IMR-90 (cell line): ENCODE data around the gene RPTOR. TPM values are rescaled to one million over a fixed set of nuclear protein-coding genes. Genes with fewer than 3 reads are reported as not detected.

Source experiments
- ATAC-seq: fragments of 200-7000 bp; cut with Tn5 transposase; 2 replicates; pipeline ENCODE4 v1.9.1; 2020; ENCODE audit warnings: low read depth, mild to moderate bottlenecking, moderate library complexity
- BruUV-seq: library from RNA; stranded (reverse); fragments of 400-500 nt; replicated peaks from 2 replicates; lab custom pipeline; 2021; lab: Mats Ljungman, UMichigan
- CTCF ChIA-PET: fragments of 300-600 bp; formaldehyde crosslinking; extraction: SDS; loops from one replicate; lab custom pipeline; 2021; ENCODE audit warnings: antibody characterized with exemption; lab: Yijun Ruan, JAX
- POLR2A ChIA-PET: fragments of 300-600 bp; sonication (Branson Sonifier 250); formaldehyde crosslinking; loops from one replicate; lab custom pipeline; 2022; ENCODE audit warnings: antibody characterized with exemption; ENCODE audit not compliant: unreplicated experiment; lab: Charles Lee
- DNase-seq: peaks from one replicate; pipeline ENCODE4 v3.0.0; 2013
- H2AFZ ChIP-seq: replicated peaks from 2 replicates; pipeline ENCODE3; 2013; ENCODE audit warnings: low read length, mild to moderate bottlenecking; ENCODE audit not compliant: poor library complexity
- H2AK5ac ChIP-seq: 2 replicates; pipeline ENCODE4 v1.6.1; 2013; ENCODE audit warnings: low read depth, low read length, inconsistent platforms
- H2AK9ac ChIP-seq: replicated peaks from 2 replicates; pipeline ENCODE3; 2013; ENCODE audit warnings: mild to moderate bottlenecking, low read depth, low read length, moderate library complexity; ENCODE audit not compliant: poor library complexity
- H2BK120ac ChIP-seq: 2 replicates; pipeline ENCODE4 v1.6.1; 2013; ENCODE audit warnings: low read depth, low read length, inconsistent platforms
- H2BK15ac ChIP-seq: 3 replicates; pipeline ENCODE4 v1.6.1; 2013; ENCODE audit warnings: low read depth, low read length, inconsistent platforms
- H2BK20ac ChIP-seq: 2 replicates; pipeline ENCODE4 v1.6.1; 2013; ENCODE audit warnings: low read depth, mild to moderate bottlenecking, inconsistent platforms, low read length, moderate library complexity
- H2BK5ac ChIP-seq: 2 replicates; pipeline ENCODE4 v1.6.1; 2013; ENCODE audit warnings: mild to moderate bottlenecking, low read depth, low read length, inconsistent platforms; ENCODE audit not compliant: poor library complexity, severe bottlenecking
- H3K14ac ChIP-seq: replicated peaks from 2 replicates; pipeline ENCODE4 v1.6.1; 2013; ENCODE audit warnings: low read depth, low read length, inconsistent platforms
- H3K18ac ChIP-seq: 2 replicates; pipeline ENCODE4 v1.6.1; 2013; ENCODE audit warnings: low read depth, low read length, control low read depth
- H3K23ac ChIP-seq: 2 replicates; pipeline ENCODE4 v1.6.1; 2013; ENCODE audit warnings: low read depth, low read length, inconsistent platforms
- H3K27ac ChIP-seq: 2 replicates; pipeline ENCODE4 v1.5.1; 2013; ENCODE audit warnings: mild to moderate bottlenecking, control low read depth, low read length; ENCODE audit not compliant: insufficient read depth
- H3K27me3 ChIP-seq: 2 replicates; pipeline ENCODE4 v1.6.1; 2013; ENCODE audit warnings: low read length; ENCODE audit not compliant: control insufficient read depth, insufficient read depth
- H3K36me3 ChIP-seq: 2 replicates; pipeline ENCODE4 v1.6.1; 2013; ENCODE audit warnings: low read length, mixed read lengths; ENCODE audit not compliant: control insufficient read depth, insufficient read depth
- H3K4ac ChIP-seq: 2 replicates; pipeline ENCODE4 v1.6.1; 2013; ENCODE audit warnings: low read depth, low read length, inconsistent platforms
- H3K4me1 ChIP-seq: 2 replicates; pipeline ENCODE4 v1.6.1; 2013; ENCODE audit warnings: low read length, mixed read lengths; ENCODE audit not compliant: control insufficient read depth, insufficient read depth
- H3K4me2 ChIP-seq: 2 replicates; pipeline ENCODE4 v1.6.1; 2013; ENCODE audit warnings: low read depth, mild to moderate bottlenecking, control low read depth, low read length, moderate library complexity
- H3K4me3 ChIP-seq: 2 replicates; pipeline ENCODE4 v1.5.1; 2013; ENCODE audit warnings: low read depth, mild to moderate bottlenecking, control low read depth, low read length, moderate library complexity; ENCODE audit not compliant: insufficient read depth
- H3K56ac ChIP-seq: 2 replicates; pipeline ENCODE4 v1.6.1; 2013; ENCODE audit warnings: low read length, inconsistent platforms; ENCODE audit not compliant: insufficient read depth; ENCODE audit errors: extremely low read depth
- H3K79me1 ChIP-seq, 2 experiments: 2 replicates each; pipeline ENCODE4 v1.6.1; 2013; ENCODE audit warnings: low read length in 2 of 2, inconsistent platforms in 1 of 2, low read depth in 1 of 2
- H3K9ac ChIP-seq: 2 replicates; pipeline ENCODE4 v1.6.1; 2013; ENCODE audit warnings: low read depth, low read length, control low read depth
- H3K9me1 ChIP-seq: 2 replicates; pipeline ENCODE4 v1.6.1; 2013; ENCODE audit warnings: low read length, inconsistent platforms; ENCODE audit not compliant: insufficient read depth
- H3K9me3 ChIP-seq: 2 replicates; pipeline ENCODE4 v1.6.1; 2013; ENCODE audit warnings: low read length; ENCODE audit not compliant: control insufficient read depth, insufficient read depth
- H4K20me1 ChIP-seq: 2 replicates; pipeline ENCODE4 v1.6.1; 2013; ENCODE audit warnings: low read length, inconsistent platforms; ENCODE audit not compliant: insufficient read depth
- H4K5ac ChIP-seq: 2 replicates; pipeline ENCODE4 v1.6.1; 2013; ENCODE audit warnings: mild to moderate bottlenecking, low read depth, low read length, control low read depth
- H4K8ac ChIP-seq, 2 experiments: 2 replicates each; pipeline ENCODE4 v1.6.1; 2013; ENCODE audit warnings: low read depth in 2 of 2, low read length in 2 of 2, control low read depth in 1 of 2, inconsistent platforms in 1 of 2
- H4K91ac ChIP-seq: 2 replicates; pipeline ENCODE4 v1.6.1; 2013; ENCODE audit warnings: low read depth, low read length, inconsistent platforms; ENCODE audit not compliant: insufficient read depth
- BHLHE40 ChIP-seq: fragments of 150-350 bp; IDR thresholded peaks from 2 replicates; pipeline ENCODE4 v1.6.1; 2016; ENCODE audit warnings: mild to moderate bottlenecking, low read depth, low read length
- CHD1 ChIP-seq: IDR thresholded peaks from 2 replicates; pipeline ENCODE4 v1.6.1; 2012; ENCODE audit warnings: low read depth, low read length, improper control_type of control experiment
- CTCF ChIP-seq: conservative IDR thresholded peaks from 2 replicates; pipeline ENCODE4 v1.5.1; 2012; ENCODE audit warnings: mild to moderate bottlenecking, low read depth, low read length, improper control_type of control experiment
- ELK1 ChIP-seq: fragments of 150-350 bp; IDR thresholded peaks from 2 replicates; pipeline ENCODE4 v1.6.1; 2016; ENCODE audit warnings: low read depth, mild to moderate bottlenecking, low read length, moderate library complexity, borderline replicate concordance
- FOS ChIP-seq: fragments of 150-350 bp; IDR thresholded peaks from 2 replicates; pipeline ENCODE4 v1.6.1; 2016; ENCODE audit warnings: low read depth, low read length
- MAFK ChIP-seq: IDR thresholded peaks from 2 replicates; pipeline ENCODE4 v1.6.1; 2012; ENCODE audit warnings: low read depth, low read length, improper control_type of control experiment
- MXI1 ChIP-seq: IDR thresholded peaks from 2 replicates; pipeline ENCODE4 v1.6.1; 2012; ENCODE audit warnings: low read depth, mild to moderate bottlenecking, low read length, moderate library complexity, borderline replicate concordance
- NFE2L2 ChIP-seq: fragments of 150-350 bp; IDR thresholded peaks from 2 replicates; pipeline ENCODE4 v1.6.1; 2016; ENCODE audit warnings: low read depth, mild to moderate bottlenecking, low read length
- RAD21 ChIP-seq: IDR thresholded peaks from 2 replicates; pipeline ENCODE4 v1.6.1; 2012; ENCODE audit warnings: low read length, improper control_type of control experiment
- RCOR1 ChIP-seq: IDR thresholded peaks from 2 replicates; pipeline ENCODE4 v1.6.1; 2012; ENCODE audit warnings: mild to moderate bottlenecking, low read length, improper control_type of control experiment; ENCODE audit not compliant: insufficient replicate concordance
- RFX5 ChIP-seq: IDR thresholded peaks from 2 replicates; pipeline ENCODE4 v1.8.0; 2012; ENCODE audit warnings: low read depth, mild to moderate bottlenecking, low read length, moderate library complexity
- SMC3 ChIP-seq: fragments of 150-350 bp; IDR thresholded peaks from 2 replicates; pipeline ENCODE4 v1.6.1; 2016; ENCODE audit warnings: low read depth, mild to moderate bottlenecking, antibody characterized with exemption, low read length, moderate library complexity
- USF2 ChIP-seq: fragments of 150-350 bp; IDR thresholded peaks from 2 replicates; pipeline ENCODE4 v1.6.1; 2017; ENCODE audit warnings: mild to moderate bottlenecking, antibody characterized with exemption, low read length, low read depth
- WGBS, 2 experiments: methylation state at CpG; one replicate each; pipeline versions ENCODE4 v1.1.5 to v1.1.7; 2013; ENCODE audit warnings: missing lambda C conversion rate in 2 of 2; ENCODE audit not compliant: insufficient read length in 1 of 2; ENCODE audit errors: extremely low coverage in 2 of 2; 5-methylcytosine and 5-hydroxymethylcytosine counted together
- dilution Hi-C: fragments of 300-500 bp; cut with HindIII; formaldehyde crosslinking; loops from one replicate; pipeline ENCODE4 v1.14.3; 2018; ENCODE audit warnings: low sequenced_read_pairs; ENCODE audit not compliant: unreplicated experiment
- in situ Hi-C: fragments of 300-500 bp; cut with MboI; formaldehyde crosslinking; loops from 3 replicates; pipeline ENCODE4 v1.14.3; 2019; ENCODE audit warnings: low sequenced_read_pairs, inconsistent platforms, mixed read lengths
- intact Hi-C: fragments of 100-400 bp; cut with micrococcal nuclease; formaldehyde crosslinking; loops from 2 replicates; pipeline ENCODE4 v1.10.0; 2022
- polyA plus RNA-seq, 3 experiments: library from polyadenylated mRNA; depleted of rRNA; stranded (reverse); fragments of >200 nt; gene quantifications; 2 replicates each; pipeline ENCODE4 v1.2.3, GENCODE V29; 2012; ENCODE audit warnings: low replicate concordance in 1 of 3
- total RNA-seq: library from RNA; depleted of rRNA; stranded (reverse); fragments of >200 nt; gene quantifications from 2 replicates; pipeline ENCODE4 v1.2.3, GENCODE V29; 2012

The RPTOR gene
- total and polyA plus RNA-seq, 2 of the 4 experiments (the other 2 are of a cell fraction), result 10.8 to 14.7 TPM

- H2BK5ac ChIP-seq, result no peak overlapping the region
- BruUV-seq, result no TSS peak
- H4K5ac ChIP-seq, result no peak overlapping the region
- no peaks in the 10 kb centered on the region for H3K27me3 ChIP-seq
- no peak overlapping the region for H3K4ac ChIP-seq
- ATAC-seq, result no peak
- H3K56ac ChIP-seq, result no peak overlapping the region
- no peak overlapping the region for H4K91ac ChIP-seq
- H2AK9ac ChIP-seq, result no peak overlapping the region
- no peak overlapping the region for H3K18ac ChIP-seq
- no peak overlapping the region for H3K4me3 ChIP-seq
- H3K9me1 ChIP-seq, result peaks cover 20% of the 10 kb centered on the region
- H2BK20ac ChIP-seq, result no peak overlapping the region
- no peak overlapping the region for H2AK5ac ChIP-seq
- H3K14ac ChIP-seq, result no peak overlapping the region
- peaks cover 30 to 68% of the 10 kb centered on the region in 2 experiments for H3K79me1 ChIP-seq
- peaks cover 23% of the 10 kb centered on the region for H4K20me1 ChIP-seq
- no peak overlapping the region for H2BK120ac ChIP-seq
- peaks cover 3% of the 10 kb centered on the region for H3K4me1 ChIP-seq
- POLR2A ChIA-PET, result no interaction called here
- no peak overlapping the region for H3K23ac ChIP-seq
- in situ Hi-C loops, result no loop called here
- H3K27ac ChIP-seq, result no peak overlapping the region
- H3K9ac ChIP-seq, result no peak overlapping the region
- intact Hi-C loops, result no loop called here
- no peaks in the 10 kb centered on the region for H3K36me3 ChIP-seq
- no peak for DNase-seq
- TF ChIP-seq MAFK (no peak), NFE2L2 (no peak), RCOR1 (no peak), RFX5 (no peak), CTCF (no peak), ELK1 (no peak), RAD21 (no peak), CHD1 (no peak), BHLHE40 (no peak), SMC3 (no peak), FOS (no peak), USF2 (no peak), MXI1 (no peak)
- 70% methylated on average over 6 of the region's 12 CpGs; no CpG with 5 or more reads in 1 of the 2 experiments for WGBS, 2 experiments
- dilution Hi-C loops, result no loop called here
- H2BK15ac ChIP-seq, result no peak overlapping the region
- CTCF ChIA-PET, result no interaction called here
- no peaks in the 10 kb centered on the region for H3K9me3 ChIP-seq
- no peak overlapping the region for H2AFZ ChIP-seq
- no peak overlapping the region for H3K4me2 ChIP-seq
- H4K8ac ChIP-seq, result no peak overlapping the region
Measured at GRCh38 chr17:80565343-80566053, 20.9 kb downstream of the RPTOR start.
